ENCODE measurements around the gene NPBWR2.

Gene NPBWR2

DNA sequence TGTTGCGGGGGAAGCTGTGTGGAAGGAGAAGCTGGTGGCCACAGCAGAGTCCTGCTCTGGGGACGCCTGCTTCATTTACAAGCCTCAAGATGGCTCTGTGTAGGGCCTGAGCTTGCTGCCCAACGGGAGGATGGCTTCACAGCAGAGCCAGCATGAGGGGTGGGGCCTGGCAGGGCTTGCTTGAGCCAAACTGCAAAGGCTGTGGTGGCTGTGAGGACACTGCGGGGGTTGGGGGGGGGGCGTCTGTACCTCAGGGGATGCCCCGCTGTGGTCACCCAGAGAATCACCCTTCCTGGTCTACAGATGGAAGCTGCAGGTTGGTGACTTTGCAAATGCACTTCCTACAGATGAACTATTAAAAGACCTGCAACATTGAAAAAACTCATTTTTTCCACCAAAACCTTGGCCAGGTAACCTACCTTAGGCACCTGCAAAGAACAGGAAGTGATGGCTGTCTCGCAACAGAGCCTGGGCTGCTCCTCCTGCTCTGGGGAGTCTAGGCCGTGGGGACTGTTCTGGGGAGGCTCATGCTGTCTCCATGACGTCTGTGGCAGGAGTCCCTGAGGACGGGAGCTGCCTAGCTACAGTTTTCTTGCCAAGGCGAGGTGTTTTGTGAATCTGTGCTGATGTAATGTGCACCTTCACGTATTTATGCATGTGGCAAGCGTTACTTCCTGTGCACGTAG, 7.3 kb downstream of the NPBWR2 start:
- Histone ChIP-seq H2AFZ (ENCODE audit: low read depth) (no peak overlapping the region), H3K36me3 (ENCODE audit: insufficient read depth) (no peaks in the 10 kb centered on the region), H3K27me3 (ENCODE audit: insufficient read depth, low read depth) (peaks cover 85% of the 10 kb centered on the region), H3K27ac (no peak overlapping the region), H3K4me3 (IDR thresholded peaks at IDR 0.05; ENCODE audit: insufficient read depth, low read depth, low read length) (no peak overlapping the region), H3K9ac (no peak overlapping the region), H3K4me2 (no peak overlapping the region), H4K20me1 (ENCODE audit: insufficient read depth) (no peaks in the 10 kb centered on the region), H3K4me1 (ENCODE audit: low read depth, poor library complexity, severe bottlenecking) (no peaks in the 10 kb centered on the region), H3K79me2 (ENCODE audit: insufficient read depth, low read depth) (no peaks in the 10 kb centered on the region)
- no peak for TF ChIP-seq CTCF (conservative IDR thresholded peaks at IDR 0.05; ENCODE audit: low read depth, low read length)

DNA sequence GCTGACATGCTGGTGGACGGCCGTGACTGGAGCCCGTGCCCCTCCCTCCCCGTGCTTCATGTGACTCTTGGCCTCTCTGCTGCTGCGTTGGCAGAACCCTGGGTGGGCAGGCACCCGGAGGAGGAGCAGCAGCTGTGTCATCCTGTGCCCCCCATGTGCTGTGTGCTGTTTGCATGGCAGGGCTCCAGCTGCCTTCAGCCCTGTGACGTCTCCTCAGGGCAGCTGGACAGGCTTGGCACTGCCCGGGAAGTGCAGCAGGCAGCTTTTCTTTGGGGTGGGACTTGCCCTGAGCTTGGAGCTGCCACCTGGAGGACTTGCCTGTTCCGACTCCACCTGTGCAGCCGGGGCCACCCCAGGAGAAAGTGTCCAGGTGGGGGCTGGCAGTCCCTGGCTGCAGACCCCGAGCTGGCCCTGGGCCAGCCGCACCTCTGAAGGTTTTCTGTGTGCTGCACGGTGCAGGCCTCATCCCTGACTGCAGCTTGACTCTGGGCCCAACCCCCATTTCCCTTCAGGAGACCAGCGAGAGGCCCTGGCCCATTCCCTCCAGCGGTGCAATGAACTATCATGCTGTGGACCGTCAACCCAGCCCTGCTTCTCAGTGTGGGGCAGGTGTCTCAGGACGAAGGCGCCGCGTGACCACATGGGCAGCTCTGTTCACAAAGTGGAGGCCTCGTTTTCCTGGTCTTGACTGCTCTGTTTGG, 8.1 kb downstream of the NPBWR2 start:
- no peak for TF ChIP-seq CTCF (conservative IDR thresholded peaks at IDR 0.05; ENCODE audit: low read depth, low read length)
- Histone ChIP-seq H4K20me1 (ENCODE audit: insufficient read depth) (no peaks in the 10 kb centered on the region), H3K27me3 (ENCODE audit: insufficient read depth, low read depth) (peaks cover 78% of the 10 kb centered on the region), H3K4me3 (IDR thresholded peaks at IDR 0.05; ENCODE audit: insufficient read depth, low read depth, low read length) (no peak overlapping the region), H2AFZ (ENCODE audit: low read depth) (no peak overlapping the region), H3K4me1 (ENCODE audit: low read depth, poor library complexity, severe bottlenecking) (no peaks in the 10 kb centered on the region), H3K79me2 (ENCODE audit: insufficient read depth, low read depth) (no peaks in the 10 kb centered on the region), H3K27ac (no peak overlapping the region), H3K4me2 (no peak overlapping the region), H3K36me3 (ENCODE audit: insufficient read depth) (no peaks in the 10 kb centered on the region), H3K9ac (no peak overlapping the region)

- peaks cover 71% of the 10 kb centered on the region for H3K27me3 ChIP-seq (ENCODE audit: insufficient read depth, low read depth)
- no peak for TF ChIP-seq CTCF (conservative IDR thresholded peaks at IDR 0.05; ENCODE audit: low read depth, low read length)
- no peaks in the 10 kb centered on the region for H3K79me2 ChIP-seq (ENCODE audit: insufficient read depth, low read depth)
- H3K4me2 ChIP-seq: no peak overlapping the region
- H3K27ac ChIP-seq: no peak overlapping the region
- no peaks in the 10 kb centered on the region for H3K4me1 ChIP-seq (ENCODE audit: low read depth, poor library complexity, severe bottlenecking)
- no peaks in the 10 kb centered on the region for H4K20me1 ChIP-seq (ENCODE audit: insufficient read depth)
- no peak overlapping the region for H3K9ac ChIP-seq
- H2AFZ ChIP-seq (ENCODE audit: low read depth): no peak overlapping the region
- no peaks in the 10 kb centered on the region for H3K36me3 ChIP-seq (ENCODE audit: insufficient read depth)
- no peak overlapping the region for H3K4me3 ChIP-seq (IDR thresholded peaks at IDR 0.05; ENCODE audit: insufficient read depth, low read depth, low read length)
These were observed 8.8 kb downstream of the NPBWR2 start for GRCh38 chr20:64098471-64099013.

- Histone ChIP-seq H3K27me3 (ENCODE audit: insufficient read depth, low read depth) (peaks cover 64% of the 10 kb centered on the region), H3K27ac (no peak overlapping the region), H3K79me2 (ENCODE audit: insufficient read depth, low read depth) (no peaks in the 10 kb centered on the region), H3K4me2 (no peak overlapping the region), H3K9ac (no peak overlapping the region), H4K20me1 (ENCODE audit: insufficient read depth) (no peaks in the 10 kb centered on the region), H2AFZ (ENCODE audit: low read depth) (no peak overlapping the region), H3K4me3 (IDR thresholded peaks at IDR 0.05; ENCODE audit: insufficient read depth, low read depth, low read length) (no peak overlapping the region), H3K36me3 (ENCODE audit: insufficient read depth) (no peaks in the 10 kb centered on the region), H3K4me1 (ENCODE audit: low read depth, poor library complexity, severe bottlenecking) (no peaks in the 10 kb centered on the region)
- TF ChIP-seq CTCF (conservative IDR thresholded peaks at IDR 0.05; ENCODE audit: low read depth, low read length): no peak
These were observed 10.8 kb downstream of the NPBWR2 start for GRCh38 chr20:64096535-64096934.
